HG02884 (cell line): Measurements from ENCODE around the gene UGGT2.
A peak's percentile ranks its signal among the peaks of the same experiment; 100 is the strongest.
"Not testable (repeated sequence)": the region's sequence is repeated elsewhere in the genome, so short reads cannot be mapped to it uniquely, and the experiment has no call there.

Experiments
- ATAC-seq: cut with Tn5 transposase; IDR thresholded peaks from one replicate; pipeline ENCODE4 v1.9.1; 2021; ENCODE audit warnings: mild to moderate bottlenecking, moderate library complexity; ENCODE audit not compliant: unreplicated experiment

UGGT2 gene

GRCh38 chr13:95914991-95915501 lies 138.2 kb downstream of the UGGT2 start:
- no peak for ATAC-seq

- ATAC-seq, result no peak
Observed at GRCh38 chr13:95906999-95907398, 146.2 kb downstream of the UGGT2 start.

GRCh38 chr13:95903569-95903968 lies 149.6 kb downstream of the UGGT2 start:
- no peak for ATAC-seq

- no peak for ATAC-seq
Observed at GRCh38 chr13:95902741-95903140, 150.5 kb downstream of the UGGT2 start.

GRCh38 chr13:95898256-95898655 lies 154.9 kb downstream of the UGGT2 start:
- no peak for ATAC-seq

GRCh38 chr13:95896301-95896700 lies 156.9 kb downstream of the UGGT2 start:
- no peak for ATAC-seq

GRCh38 chr13:95893861-95894260 lies 159.3 kb downstream of the UGGT2 start:
- no peak for ATAC-seq

GRCh38 chr13:95882121-95882520 lies 171.1 kb downstream of the UGGT2 start:
- ATAC-seq, result no peak

- ATAC-seq, result no peak
Observed at GRCh38 chr13:95880331-95880730, 172.9 kb downstream of the UGGT2 start.

- no peak for ATAC-seq
Observed at GRCh38 chr13:95874286-95874685, 178.9 kb downstream of the UGGT2 start.

GRCh38 chr13:95870421-95870820 lies 182.8 kb downstream of the UGGT2 start:
- ATAC-seq, result no peak

GRCh38 chr13:95865080-95865615 lies 188.1 kb downstream of the UGGT2 start:
- no peak for ATAC-seq

- no peak for ATAC-seq
Observed at GRCh38 chr13:95862408-95862807, 190.8 kb downstream of the UGGT2 start.

GRCh38 chr13:95861296-95861695 lies 191.9 kb downstream of the UGGT2 start:
- ATAC-seq, result no peak

GRCh38 chr13:95858286-95859075 lies 194.7 kb downstream of the UGGT2 start:
- ATAC-seq, result no peak

- ATAC-seq, result not testable (repeated sequence)
Observed at GRCh38 chr13:95845656-95846055, 207.5 kb downstream of the UGGT2 start.

GRCh38 chr13:95842898-95843297 lies 210.3 kb downstream of the UGGT2 start:
- no peak for ATAC-seq

- no peak for ATAC-seq
Observed at GRCh38 chr13:95841894-95842293, 211.3 kb downstream of the UGGT2 start.

GRCh38 chr13:95834134-95834765 lies 219.0 kb downstream of the UGGT2 start:
- peak; percentile 95 for ATAC-seq

GRCh38 chr13:95833719-95834118 lies 219.5 kb downstream of the UGGT2 start:
- no peak for ATAC-seq

- no peak for ATAC-seq
Observed at GRCh38 chr13:95833126-95833525, 220.1 kb downstream of the UGGT2 start.

GRCh38 chr13:95822303-95822702 lies 230.9 kb downstream of the UGGT2 start:
- no peak for ATAC-seq
